Motor neuron (in vitro differentiated cells): Measurements from ENCODE around the gene PAMR1. TPM values are rescaled to one million over a fixed set of nuclear protein-coding genes. Genes with fewer than 3 reads are reported as not detected.

Source experiments
- ATAC-seq, 8 experiments: fragments of 200-7000 bp; cut with Tn5 transposase; replicated peaks in 6 of 8; 2 replicates each; pipeline ENCODE4 v1.8.0; 2021; ENCODE audit warnings: mild to moderate bottlenecking in 8 of 8, moderate library complexity in 8 of 8
- H3K27ac ChIP-seq, 2 donors: fragments of 250-450 bp; sonication (Bioruptor Pico); 2 replicates each; pipeline ENCODE4 v1.9.0; 2021; ENCODE audit warnings: antibody characterized with exemption in 2 of 2, mild to moderate bottlenecking in 2 of 2, moderate library complexity in 1 of 2
- H3K4me1 ChIP-seq, 2 donors: fragments of 250-450 bp; sonication (Bioruptor Pico); replicated peaks in 1 of 2; 2 replicates each; pipeline ENCODE4 v1.6.1; 2021; ENCODE audit warnings: antibody characterized with exemption in 2 of 2, mild to moderate bottlenecking in 2 of 2, moderate library complexity in 1 of 2
- H3K4me3 ChIP-seq, 5 donors: fragments of 250-450 bp; sonication (Bioruptor Pico); 2 replicates each; pipeline ENCODE4 v1.9.0; 2021; ENCODE audit warnings: antibody characterized with exemption in 5 of 5, mild to moderate bottlenecking in 5 of 5, moderate library complexity in 4 of 5
- WGBS, 10 experiments: fragments of 450-650 bp; shearing (Covaris generic); methylation state at CpG; one replicate each; pipeline ENCODE4 v1.0.0; 2022; 5-methylcytosine and 5-hydroxymethylcytosine counted together
- in situ Hi-C, 9 experiments: fragments of 400-800 bp; cut with MboI; loops; one replicate each; pipeline ENCODE4 v1.15.0; 2021; ENCODE audit warnings: low sequenced_read_pairs in 9 of 9, low pct_unique_long_range_greater_than_20kb in 2 of 9; ENCODE audit not compliant: unreplicated experiment in 9 of 9
- total RNA-seq, 8 experiments: library from RNA; unstranded; fragments of 300-600 nt; gene quantifications; 2 replicates each; pipeline versions ENCODE4 v1.2.3 to v1.2.4, GENCODE V29; 2022

The PAMR1 gene, protein sequence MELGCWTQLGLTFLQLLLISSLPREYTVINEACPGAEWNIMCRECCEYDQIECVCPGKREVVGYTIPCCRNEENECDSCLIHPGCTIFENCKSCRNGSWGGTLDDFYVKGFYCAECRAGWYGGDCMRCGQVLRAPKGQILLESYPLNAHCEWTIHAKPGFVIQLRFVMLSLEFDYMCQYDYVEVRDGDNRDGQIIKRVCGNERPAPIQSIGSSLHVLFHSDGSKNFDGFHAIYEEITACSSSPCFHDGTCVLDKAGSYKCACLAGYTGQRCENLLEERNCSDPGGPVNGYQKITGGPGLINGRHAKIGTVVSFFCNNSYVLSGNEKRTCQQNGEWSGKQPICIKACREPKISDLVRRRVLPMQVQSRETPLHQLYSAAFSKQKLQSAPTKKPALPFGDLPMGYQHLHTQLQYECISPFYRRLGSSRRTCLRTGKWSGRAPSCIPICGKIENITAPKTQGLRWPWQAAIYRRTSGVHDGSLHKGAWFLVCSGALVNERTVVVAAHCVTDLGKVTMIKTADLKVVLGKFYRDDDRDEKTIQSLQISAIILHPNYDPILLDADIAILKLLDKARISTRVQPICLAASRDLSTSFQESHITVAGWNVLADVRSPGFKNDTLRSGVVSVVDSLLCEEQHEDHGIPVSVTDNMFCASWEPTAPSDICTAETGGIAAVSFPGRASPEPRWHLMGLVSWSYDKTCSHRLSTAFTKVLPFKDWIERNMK
- 100 to 1,000 TPM in 1 of 8 experiments, 10 to 100 TPM in 1, 1 to 10 TPM in 1, under 1 TPM in 3, not detected in 2; 0.11 to 476 (median 0.73) TPM for total RNA-seq

DNA sequence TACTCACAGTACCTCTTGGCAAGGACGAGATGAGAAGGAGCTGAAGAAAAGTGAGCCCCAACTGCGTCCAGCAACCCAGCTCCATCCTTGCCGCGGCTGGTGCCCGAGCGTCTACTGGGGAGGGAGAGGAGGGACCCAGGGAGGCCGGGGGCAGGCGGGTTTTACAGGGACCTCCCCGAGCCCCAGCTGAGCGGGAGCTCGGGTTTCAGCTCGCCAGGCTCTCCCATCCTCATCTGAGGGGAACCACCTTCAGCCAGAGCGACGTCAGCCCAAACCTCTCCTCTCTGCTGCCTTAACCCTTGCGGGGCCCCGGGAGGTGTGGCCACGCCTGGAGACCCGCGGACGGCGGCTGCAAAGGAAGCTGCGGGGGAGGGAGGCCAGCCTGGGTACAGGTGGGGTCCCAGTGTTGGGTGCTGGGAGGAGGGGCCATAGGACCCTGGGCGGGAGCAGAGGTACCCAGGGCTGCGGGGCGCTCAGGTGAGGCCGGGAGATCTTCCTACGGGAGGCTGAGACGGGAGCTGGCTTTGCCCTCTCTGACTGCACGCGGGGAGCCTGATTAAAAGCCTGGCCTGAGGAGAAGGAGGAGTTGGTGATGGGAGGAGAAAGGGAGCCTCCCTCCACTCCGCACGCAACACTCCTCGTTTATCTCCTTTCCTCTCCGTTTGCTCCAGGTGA is at the start of gene PAMR1:
TSS of gene PAMR1 (minus strand) at position 116 of the 675 bp plus-strand sequence. CDS start at position 85, 31 bp downstream.
- peaks cover 0 to 9% of the 10 kb centered on the region in 2 donors for H3K4me1 ChIP-seq
- WGBS, 10 experiments, result 18 to 29% (median 19%) methylated on average over 3 to 6 of the region's 34 CpGs; no CpG with 5 or more reads in 7 of the 10 experiments
- peak; percentile 64 to 85 (median 79) for ATAC-seq
- peak within 1 kb of the TSS in 1 of 5 donors; percentile 11 for H3K4me3 ChIP-seq
- no peak within 1 kb of the TSS for H3K27ac ChIP-seq
- in situ Hi-C loops, result no loop called here

- Histone ChIP-seq H3K4me1 (peaks cover 0 to 4% of the 10 kb centered on the region in 2 donors), H3K4me3 (no peak overlapping the region), H3K27ac (no peak overlapping the region)
- in situ Hi-C loops, result no loop called here
- ATAC-seq, result no peak
- WGBS, 10 experiments, result 20 to 88% (median 77%) methylated on average over 1 to 3 of the region's 3 CpGs; no CpG with 5 or more reads in 3 of the 10 experiments
Observed at GRCh38 chr11:35571696-35572095, 46.3 kb upstream of the PAMR1 start.

DNA sequence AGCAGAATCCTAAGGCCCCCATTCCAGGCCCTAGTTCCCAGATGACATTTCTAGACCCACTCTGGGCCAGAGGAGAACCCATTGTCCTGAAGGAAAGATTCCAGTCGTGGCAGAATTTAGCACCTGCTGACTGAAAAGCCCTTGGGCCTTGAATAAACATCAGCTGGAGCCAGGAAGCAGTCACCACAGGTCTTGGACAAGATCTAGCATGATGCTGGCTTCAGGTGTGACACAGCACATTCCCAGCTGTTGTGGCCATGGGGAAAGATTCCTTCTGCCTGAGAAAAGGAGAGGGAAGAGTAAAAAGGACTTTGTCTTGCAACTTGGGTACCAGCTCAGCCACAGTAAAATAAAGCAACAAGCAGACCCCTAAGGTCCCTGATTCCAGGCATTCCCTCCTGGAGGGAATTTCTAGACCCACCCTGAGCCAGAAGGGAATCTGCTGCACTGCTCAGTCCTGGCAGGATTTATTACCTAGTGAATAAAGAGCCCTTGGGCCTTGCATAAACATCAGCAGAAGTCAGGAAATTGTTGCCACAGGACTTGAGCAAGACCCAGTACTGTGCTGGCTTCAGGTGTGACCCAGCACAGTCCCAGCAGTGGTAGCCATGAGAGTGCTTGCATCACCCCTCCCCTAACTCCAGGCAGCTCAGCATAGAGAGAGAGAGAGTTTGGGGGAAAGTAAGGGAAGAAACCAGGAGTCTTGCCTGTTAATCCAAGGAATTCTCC is 42.5 kb upstream of the PAMR1 start:
- Histone ChIP-seq H3K4me3 (no peak overlapping the region), H3K27ac (no peak overlapping the region), H3K4me1 (peaks cover 0 to 4% of the 10 kb centered on the region in 2 donors)
- WGBS, 10 experiments, result 20 to 70% (median 37%) methylated on average over 1 of the region's 1 CpG; no CpG with 5 or more reads in 6 of the 10 experiments
- in situ Hi-C loops, result no loop called here
- ATAC-seq, result peak in 3 of 8 experiments; percentile 31 to 85 (median 77)

GRCh38 chr11:35566885-35567284 is 41.5 kb upstream of the PAMR1 start:
- in situ Hi-C loops, result no loop called here
- 60 to 100% (median 80%) methylated on average over 1 to 3 of the region's 3 CpGs; no CpG with 5 or more reads in 2 of the 10 experiments for WGBS, 10 experiments
- H3K4me3 ChIP-seq, result no peak overlapping the region
- no peak overlapping the region for H3K27ac ChIP-seq
- H3K4me1 ChIP-seq, result peaks cover 0 to 4% of the 10 kb centered on the region in 2 donors
- ATAC-seq, result no peak

DNA sequence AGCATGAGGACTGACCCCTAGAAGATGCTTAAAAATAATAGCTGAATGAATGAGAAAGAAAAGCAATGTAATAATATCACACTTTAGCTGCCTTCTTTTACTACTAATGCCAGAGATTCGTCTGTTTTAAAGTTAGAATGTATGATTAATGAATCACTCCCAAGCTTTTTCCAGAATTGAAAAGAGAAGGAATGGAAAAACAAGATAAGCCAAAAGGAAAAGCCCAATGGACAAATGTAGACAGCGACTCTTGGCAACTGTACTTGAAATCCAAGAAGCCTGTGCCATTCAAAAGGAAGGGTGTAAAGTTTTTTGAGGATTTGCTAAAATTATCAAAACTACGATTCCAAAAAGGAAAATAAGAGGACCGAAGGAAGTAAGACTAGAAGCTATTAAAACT is 40.8 kb upstream of the PAMR1 start:
- no peak for ATAC-seq
- Histone ChIP-seq H3K4me3 (no peak overlapping the region), H3K4me1 (no peaks in the 10 kb centered on the region), H3K27ac (no peak overlapping the region)
- 9 to 96% (median 71%) methylated on average over 3 to 4 of the region's 4 CpGs; no CpG with 5 or more reads in 1 of the 10 experiments for WGBS, 10 experiments
- in situ Hi-C loops, result no loop called here

DNA sequence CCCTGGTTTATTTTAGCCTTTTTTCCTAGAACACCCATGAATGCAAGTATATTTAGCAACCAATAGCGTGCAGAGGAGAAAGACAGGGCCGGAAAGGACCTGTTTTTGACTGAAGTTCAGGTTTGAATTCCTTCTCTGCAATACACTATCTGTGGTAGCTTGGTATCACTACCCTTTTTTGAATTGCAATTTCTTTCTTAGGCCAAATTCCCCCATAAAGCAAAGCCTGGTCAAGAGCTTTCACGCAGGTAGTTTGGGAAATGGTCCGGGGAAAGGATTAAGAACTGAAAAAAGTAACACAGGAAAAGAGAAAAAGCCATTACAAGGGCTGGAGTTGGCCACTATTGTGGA is 38.8 kb upstream of the PAMR1 start:
- 25 to 94% (median 80%) methylated on average over 1 to 4 of the region's 4 CpGs for WGBS, 10 experiments
- in situ Hi-C loops, result no loop called here
- H3K27ac ChIP-seq, result no peak overlapping the region
- H3K4me1 ChIP-seq, result no peaks in the 10 kb centered on the region
- no peak overlapping the region for H3K4me3 ChIP-seq
- ATAC-seq, result no peak

- Histone ChIP-seq H3K4me1 (no peaks in the 10 kb centered on the region), H3K4me3 (no peak overlapping the region), H3K27ac (no peak overlapping the region)
- in situ Hi-C loops, result no loop called here
- peak in 1 of 8 experiments; percentile 21 for ATAC-seq
- WGBS, 10 experiments, result 31 to 100% (median 78%) methylated on average over 1 to 6 of the region's 6 CpGs
Observed at GRCh38 chr11:35563484-35564244, 38.2 kb upstream of the PAMR1 start.

GRCh38 chr11:35559949-35560348 is 34.5 kb upstream of the PAMR1 start:
- WGBS, 10 experiments, result 70 to 100% (median 89%) methylated on average over 1 to 5 of the region's 5 CpGs; no CpG with 5 or more reads in 1 of the 10 experiments
- in situ Hi-C loops, result no loop called here
- no peak overlapping the region for H3K27ac ChIP-seq
- no peaks in the 10 kb centered on the region for H3K4me1 ChIP-seq
- no peak for ATAC-seq
- no peak overlapping the region for H3K4me3 ChIP-seq

DNA sequence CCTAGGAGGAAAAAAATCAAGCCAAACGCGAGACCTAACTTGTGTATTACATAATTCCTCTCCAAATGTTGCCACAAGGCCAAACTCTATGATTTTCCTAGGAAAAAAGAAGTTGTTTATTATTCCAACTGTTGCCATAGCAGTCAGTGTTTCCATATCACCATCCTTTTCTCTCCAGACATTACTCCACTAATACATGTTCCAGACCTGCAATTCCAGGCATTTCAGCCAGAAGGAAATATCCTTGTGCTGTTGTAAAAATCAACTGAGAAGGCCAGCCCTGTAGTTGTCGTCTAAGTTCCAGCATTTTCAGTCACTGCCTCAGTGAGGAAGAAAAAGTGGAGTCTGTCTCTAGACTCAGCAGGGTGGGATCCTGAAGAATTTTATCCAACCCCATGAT is 33.1 kb upstream of the PAMR1 start:
- in situ Hi-C loops, result no loop called here
- Histone ChIP-seq H3K4me3 (no peak overlapping the region), H3K27ac (no peak overlapping the region), H3K4me1 (no peaks in the 10 kb centered on the region)
- WGBS, 10 experiments, result 17 to 100% (median 78%) methylated on average over 2 to 3 of the region's 3 CpGs
- no peak for ATAC-seq

- ATAC-seq, result peak in 2 of 8 experiments; percentile 44 to 49
- Histone ChIP-seq H3K4me1 (no peaks in the 10 kb centered on the region), H3K4me3 (no peak overlapping the region), H3K27ac (no peak overlapping the region)
- in situ Hi-C loops, result no loop called here
Observed at GRCh38 chr11:35555488-35555887, 30.1 kb upstream of the PAMR1 start.

DNA sequence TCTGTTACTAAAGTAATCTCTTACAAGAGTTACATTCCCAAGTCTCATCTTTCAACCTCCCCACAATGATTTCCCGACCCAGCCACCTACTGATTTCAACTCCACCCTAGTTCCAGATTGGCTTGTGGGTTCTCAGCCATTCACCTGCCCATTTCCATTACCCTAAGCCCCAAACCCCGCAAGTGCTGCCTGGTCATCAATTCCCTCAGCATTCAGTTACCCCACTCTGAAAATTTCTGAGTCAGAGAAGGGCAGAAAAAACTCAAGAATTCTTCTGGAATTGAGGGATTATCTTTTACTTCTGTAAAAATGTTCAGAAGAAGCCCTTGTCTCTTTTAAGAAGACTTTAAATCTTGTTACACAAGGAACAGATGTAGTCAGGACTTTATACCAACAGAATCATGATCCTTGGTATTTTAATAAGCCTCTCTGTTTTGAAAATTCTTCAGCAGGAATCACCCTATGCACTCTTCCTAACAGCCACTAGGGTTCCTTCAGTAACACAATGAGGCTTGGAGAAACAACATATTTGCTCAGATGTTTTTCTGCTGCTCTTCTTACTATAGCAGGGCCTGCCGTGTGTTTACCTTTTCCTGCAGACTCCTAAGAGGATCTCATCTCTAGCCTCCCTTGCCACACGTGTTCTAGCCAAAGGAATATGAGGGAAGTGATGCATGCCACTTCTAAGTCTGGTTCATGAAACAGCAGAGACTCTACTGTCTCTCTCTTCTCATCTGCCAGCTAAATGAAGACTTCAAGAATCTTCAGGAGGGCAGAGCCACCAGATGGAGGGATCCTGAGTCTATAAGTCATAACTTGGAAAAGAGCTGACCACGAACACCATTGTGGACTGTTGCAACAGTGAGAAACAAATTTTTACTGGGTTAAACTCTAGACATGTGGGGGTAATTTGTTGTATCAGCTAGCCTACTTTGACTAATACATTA is 29.3 kb upstream of the PAMR1 start:
- no peaks in the 10 kb centered on the region for H3K4me1 ChIP-seq
- WGBS, 10 experiments, result 26 to 96% (median 74%) methylated on average over 2 to 5 of the region's 5 CpGs
- no peak overlapping the region for H3K4me3 ChIP-seq
- ATAC-seq, result peak in 3 of 8 experiments; percentile 70 to 79 (median 71)
- in situ Hi-C loops, result no loop called here
- H3K27ac ChIP-seq, result no peak overlapping the region
